GM15510 (cell line): ENCODE results near the gene P2RX5.

Experiments
- POLR2A ChIP-seq: IDR thresholded peaks from 3 replicates; pipeline ENCODE4 v1.6.1; 2011; ENCODE audit warnings: borderline replicate concordance; ENCODE audit not compliant: insufficient read length; ENCODE audit errors: extremely low read depth

The P2RX5 gene

DNA sequence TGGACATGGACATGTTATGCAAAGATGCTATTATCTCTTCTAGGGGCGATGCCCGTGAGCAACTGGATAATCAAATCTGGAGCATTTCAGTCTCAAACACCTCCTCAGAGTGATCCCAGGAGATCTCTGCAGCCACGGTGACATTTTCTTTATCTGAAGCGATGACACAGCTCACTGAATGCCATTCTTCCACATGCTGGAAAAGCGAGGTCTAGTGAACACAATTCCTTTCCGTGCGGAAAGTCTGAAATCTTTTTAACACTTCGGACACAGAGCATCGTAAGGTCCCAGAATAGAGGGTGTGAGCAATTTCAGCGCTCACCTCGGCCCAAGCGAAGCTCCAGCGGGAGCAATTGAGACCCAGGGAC is 27.2 kb upstream of the P2RX5 start:
- no peak for TF ChIP-seq POLR2A

- TF ChIP-seq POLR2A = no peak
Observed at GRCh38 chr17:3722716-3723115, 26.8 kb upstream of the P2RX5 start.

- TF ChIP-seq POLR2A = no peak
Observed at GRCh38 chr17:3719265-3719664, 23.3 kb upstream of the P2RX5 start.

DNA sequence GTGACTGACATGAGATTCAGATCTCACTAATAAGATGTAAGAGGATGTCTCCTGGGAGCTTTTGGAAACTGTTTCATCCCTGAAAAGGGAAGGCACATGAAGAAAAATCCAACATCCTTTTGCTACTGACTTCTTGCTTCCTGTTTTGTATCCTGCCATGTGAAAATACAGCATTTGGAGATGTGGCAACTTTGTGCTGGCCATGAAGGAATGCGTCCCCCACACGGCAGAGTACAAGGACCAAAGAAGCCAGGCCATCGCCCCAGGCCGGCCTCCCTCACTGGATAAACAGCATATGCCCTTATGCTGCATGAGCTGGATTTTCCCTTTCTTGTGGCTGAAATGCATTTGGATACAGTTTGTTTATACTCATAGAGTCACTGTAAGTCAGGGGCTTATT is 22.2 kb upstream of the P2RX5 start:
- no peak for TF ChIP-seq POLR2A

GRCh38 chr17:3715296-3715695 is 19.3 kb upstream of the P2RX5 start:
- no peak for TF ChIP-seq POLR2A

DNA sequence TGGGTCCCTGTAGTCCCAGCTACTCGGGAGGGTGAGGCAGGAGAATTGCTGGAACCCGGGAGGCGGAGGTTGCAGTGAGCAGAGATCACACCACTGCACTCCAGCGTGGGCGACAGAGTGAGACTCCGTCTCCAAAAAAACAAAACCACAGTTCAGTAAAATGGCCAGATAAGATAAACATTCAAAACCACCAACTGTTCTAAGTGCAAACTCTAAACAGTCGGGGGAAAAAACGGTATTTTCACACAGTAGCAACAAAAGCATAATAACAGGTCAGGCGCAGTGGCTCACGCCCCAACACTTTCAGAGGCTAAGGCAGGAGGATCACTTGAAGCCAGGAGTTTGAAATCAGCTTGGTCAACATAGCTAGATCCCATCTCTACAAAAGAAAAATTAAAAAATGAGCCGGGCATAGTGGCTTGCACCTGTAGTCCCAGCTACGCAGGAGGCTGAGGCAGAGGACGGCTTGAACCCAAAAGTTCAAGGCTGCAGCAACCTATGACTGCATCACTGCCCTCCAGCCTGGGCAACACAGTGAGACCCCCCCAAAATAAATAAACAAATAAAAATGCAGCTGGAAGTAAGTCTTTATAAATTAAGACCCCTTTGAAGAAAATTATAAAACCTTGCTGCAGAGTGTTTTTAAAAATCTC is 17.0 kb upstream of the P2RX5 start:
- no peak for TF ChIP-seq POLR2A

DNA sequence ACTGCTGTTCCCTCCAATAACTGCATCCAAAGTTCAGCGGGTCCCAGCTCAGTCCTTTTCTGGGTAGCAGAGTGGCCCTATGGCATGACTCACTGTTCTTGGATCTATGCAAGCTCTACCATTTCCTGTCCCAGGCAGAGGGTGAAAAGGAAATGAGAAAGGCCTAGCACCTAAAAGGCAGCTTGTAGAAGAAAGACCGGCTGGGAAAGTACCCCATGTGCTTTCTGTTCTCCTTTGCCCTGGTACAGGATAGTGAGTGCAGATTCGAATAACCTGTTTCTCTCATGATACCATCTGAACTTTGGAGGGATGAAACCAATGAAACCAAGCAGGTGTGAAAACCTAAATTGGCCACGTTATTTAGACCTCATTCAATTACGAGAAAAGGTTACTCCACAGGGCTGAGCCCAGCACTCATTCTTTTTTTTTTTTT is 15.0 kb upstream of the P2RX5 start:
- no peak for TF ChIP-seq POLR2A

DNA sequence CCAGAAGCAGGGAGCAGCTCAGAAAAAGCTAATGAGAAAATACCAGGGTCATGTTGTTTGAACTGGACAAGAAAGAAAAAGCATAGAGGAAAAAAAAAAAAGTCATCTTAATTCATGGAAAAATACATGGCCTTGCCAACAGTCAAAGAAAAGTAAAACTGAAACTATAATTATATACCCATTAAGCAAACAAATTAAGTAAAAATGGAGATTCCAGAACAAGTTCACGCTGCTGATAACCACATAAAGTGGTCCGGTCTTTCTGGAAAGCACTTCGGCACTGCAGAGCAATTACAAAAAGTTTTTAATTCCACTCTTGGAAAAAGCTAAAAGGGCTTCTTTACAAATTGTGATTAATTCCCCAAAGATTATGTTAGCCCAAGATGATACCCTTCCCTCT is 12.4 kb upstream of the P2RX5 start:
- no peak for TF ChIP-seq POLR2A

DNA sequence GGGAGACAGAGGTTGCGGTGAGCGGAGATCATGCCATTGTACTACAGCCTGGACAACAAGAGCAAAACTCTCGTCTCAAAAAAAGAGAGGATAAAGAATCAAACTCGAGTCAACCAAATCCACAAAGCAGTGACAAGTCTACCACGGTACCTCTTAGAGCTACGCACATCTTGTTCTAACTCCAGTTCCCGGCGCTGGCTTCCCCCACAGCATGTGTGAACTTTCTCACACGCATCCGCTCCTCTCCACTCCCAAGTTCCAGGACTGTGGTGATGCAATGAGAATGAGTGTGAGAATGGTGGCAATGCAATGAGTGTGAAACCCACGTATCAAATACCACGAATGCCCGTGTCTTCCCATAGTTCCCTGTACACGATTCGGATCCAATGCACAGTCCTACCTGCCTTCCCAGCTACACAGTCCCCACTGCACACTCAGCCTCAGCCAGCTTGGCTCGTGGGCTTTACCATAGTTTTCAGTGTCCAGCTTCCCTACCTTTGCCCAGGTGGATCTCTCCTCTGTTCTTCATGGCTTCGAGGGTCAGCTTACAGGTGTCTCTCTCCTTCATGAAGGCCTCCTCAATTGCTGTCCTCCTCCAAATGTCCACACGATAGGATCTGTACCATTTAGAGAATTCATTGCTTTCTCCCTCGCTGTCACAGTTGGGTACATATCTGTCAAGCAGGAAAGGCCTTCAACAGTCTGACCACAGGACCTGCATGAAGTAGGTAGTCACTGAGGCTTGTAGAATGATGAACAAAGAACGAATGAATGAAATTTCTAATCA is 9.2 kb upstream of the P2RX5 start:
- no peak for TF ChIP-seq POLR2A

DNA sequence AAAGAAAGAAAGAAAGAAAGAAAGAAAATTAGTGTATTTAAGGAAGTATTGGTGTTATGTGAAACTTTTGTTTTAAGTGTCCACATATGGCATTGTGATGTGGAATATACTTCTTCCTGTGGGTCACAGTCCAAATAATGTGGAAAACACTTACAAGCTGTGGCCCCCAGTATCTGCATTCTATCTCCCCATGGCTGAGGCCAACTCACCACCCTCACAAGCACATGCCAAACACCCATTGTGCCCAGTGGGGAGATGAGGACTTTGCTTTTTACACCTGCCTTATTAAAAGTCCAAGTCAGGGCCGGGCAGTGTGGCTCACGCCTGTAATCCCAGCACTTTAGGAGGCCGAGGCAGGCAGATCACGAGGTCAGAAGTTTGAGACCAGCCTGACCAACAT is 4.0 kb upstream of the P2RX5 start:
- no peak for TF ChIP-seq POLR2A

DNA sequence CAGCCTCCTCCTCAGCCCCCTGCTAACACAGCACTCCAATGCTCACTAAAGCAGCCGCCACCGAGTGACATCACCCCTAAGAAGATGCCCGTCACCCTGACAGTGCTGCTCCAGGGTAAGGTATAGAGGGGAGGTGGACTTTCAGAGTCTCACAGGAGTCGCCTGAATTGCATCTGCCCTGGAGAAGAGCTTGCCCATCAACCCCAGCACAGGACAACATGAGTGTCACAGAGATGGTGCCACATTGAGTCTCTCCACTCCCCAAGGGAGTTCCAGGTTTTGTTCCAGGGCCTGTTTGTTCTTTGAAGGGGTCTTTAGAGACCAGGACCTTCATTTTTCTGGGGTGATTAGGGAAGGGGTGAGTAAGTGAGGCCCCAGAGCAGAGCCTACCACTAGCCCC is 2.2 kb upstream of the P2RX5 start:
- no peak for TF ChIP-seq POLR2A

DNA sequence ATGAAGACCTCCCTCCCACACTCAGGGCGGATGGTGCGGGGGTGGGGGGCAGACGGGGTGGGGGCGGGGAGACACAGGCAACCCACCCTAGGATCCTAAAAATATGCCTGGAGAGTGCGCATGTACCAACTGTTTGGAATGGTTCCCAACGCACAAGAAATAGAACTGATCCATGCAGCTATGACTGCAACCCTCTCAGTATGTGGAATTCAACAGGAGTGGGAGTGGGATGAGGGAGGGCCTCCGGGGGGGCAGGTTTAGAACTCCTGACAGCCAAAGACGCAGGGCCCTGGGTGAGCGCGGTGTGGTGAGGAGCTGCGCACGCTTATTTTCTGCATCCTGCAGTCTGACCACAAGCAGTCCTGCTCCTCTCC is 1.1 kb upstream of the P2RX5 start:
- TF ChIP-seq POLR2A = no peak

- no peak for TF ChIP-seq POLR2A
Observed at GRCh38 chr17:3695129-3695722, 729 bp downstream of the P2RX5 start.

DNA sequence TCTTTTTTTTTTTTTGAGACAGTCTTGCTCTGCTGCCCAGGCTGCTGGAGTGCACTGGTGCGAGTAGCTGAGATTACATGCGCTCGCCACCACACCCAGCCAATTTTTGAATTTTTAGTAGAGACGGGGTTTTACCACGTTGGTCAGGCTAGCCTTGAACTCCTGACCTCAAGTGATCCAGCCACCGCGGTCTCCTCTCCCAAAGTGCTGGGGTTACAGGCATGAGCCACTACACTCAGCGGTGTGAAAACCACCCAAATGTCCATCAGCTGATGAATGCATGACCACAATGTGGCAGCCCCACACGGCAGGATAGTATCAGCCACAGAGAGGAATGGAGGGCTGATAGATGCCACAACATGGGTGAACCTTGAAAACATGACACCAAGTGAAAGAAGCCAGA is 2.1 kb downstream of the P2RX5 start:
- no peak for TF ChIP-seq POLR2A

DNA sequence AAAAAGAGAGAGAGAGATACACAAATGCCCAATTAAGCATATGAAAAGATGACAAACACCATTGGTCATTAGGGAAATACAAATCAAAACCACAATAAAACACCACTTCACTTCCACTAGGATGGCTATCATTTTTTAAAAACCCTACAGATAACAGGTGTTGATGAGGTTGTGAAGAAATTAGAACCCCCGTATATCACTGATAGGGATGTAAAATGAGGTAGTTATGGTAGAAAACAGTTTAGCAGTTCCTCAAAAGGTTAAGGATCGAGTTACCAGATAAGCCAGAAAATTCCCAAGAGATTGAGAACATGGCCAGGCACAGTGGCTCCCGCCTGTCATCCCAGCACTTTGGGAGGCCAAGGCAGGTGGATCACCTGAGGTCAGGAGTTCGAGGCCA is 2.8 kb downstream of the P2RX5 start:
- no peak for TF ChIP-seq POLR2A

DNA sequence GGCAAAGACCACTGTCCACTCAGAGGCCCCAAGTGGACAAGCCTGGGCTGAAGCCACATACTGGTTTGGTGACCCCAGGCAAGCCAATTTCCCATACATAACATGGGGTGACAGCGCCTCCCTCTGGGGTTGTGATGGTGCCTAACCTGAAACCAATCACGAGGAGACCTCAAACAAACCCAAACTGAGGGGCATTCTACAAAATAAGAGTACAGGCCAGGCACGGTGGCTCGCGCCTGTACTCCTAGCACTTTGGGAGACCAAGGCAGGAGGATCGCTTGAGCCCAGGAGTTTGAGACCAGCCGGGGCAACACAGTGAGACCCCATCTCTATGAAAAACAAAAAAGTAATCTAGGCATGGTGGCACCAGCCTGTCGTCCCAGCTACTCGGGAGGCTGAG is 3.6 kb downstream of the P2RX5 start:
- no peak for TF ChIP-seq POLR2A

GRCh38 chr17:3691617-3692067 is 4.3 kb downstream of the P2RX5 start:
- TF ChIP-seq POLR2A = no peak

- TF ChIP-seq POLR2A = no peak
Observed at GRCh38 chr17:3690094-3690715, 5.8 kb downstream of the P2RX5 start.
